SK-MEL-5 (cell line): Measurements from ENCODE around the gene TAS2R5. TPM values are rescaled to one million over a fixed set of nuclear protein-coding genes. Genes with fewer than 3 reads are reported as not detected.
A peak's percentile ranks its signal among the peaks of the same experiment; 100 is the strongest.
"Not testable (repeated sequence)": the region's sequence is repeated elsewhere in the genome, so short reads cannot be mapped to it uniquely, and the experiment has no call there.

Experiments
- DNase-seq: peaks from one replicate; pipeline ENCODE4 v3.0.0-alpha.2; 2016; ENCODE audit warnings: low read depth, low spot score
- in situ Hi-C: cut with HindIII; loops from 2 replicates; pipeline ENCODE4 v1.10.0; 2016; ENCODE audit warnings: low sequenced_read_pairs, high pct_unique_total_duplicates, low pct_unique_long_range_greater_than_20kb
- polyA plus RNA-seq, 2 experiments: library from polyadenylated mRNA; depleted of rRNA; stranded (reverse); fragments of >200 nt; gene quantifications; 2 replicates each; pipeline ENCODE4 v1.2.3, GENCODE V29; 2015
- total RNA-seq: library from RNA; depleted of rRNA; stranded (reverse); fragments of >200 nt; shearing (Covaris generic); gene quantifications from 2 replicates; pipeline ENCODE4 v1.2.3, GENCODE V29; 2014; rRNA removed

The TAS2R5 gene
- 0.26 and 0.51 TPM in 2 replicates for total RNA-seq
- 0.19 TPM in 1 of 2 replicates, not detected in the other for polyA plus RNA-seq (2015; cell fraction: cytosol; rRNA removed)
- polyA plus RNA-seq (2015; cell fraction: nucleus; rRNA removed), result 3.4 and 4.1 TPM in 2 replicates

GRCh38 chr7:141789917-141790316 lies at the start of gene TAS2R5:
TSS of gene TAS2R5 (plus strand) at chr7:141790217. CDS start at chr7:141790362, 145 bp downstream.
- in situ Hi-C loops, result no loop called here
- no peak for DNase-seq

- in situ Hi-C loops, result no loop called here
- no peak for DNase-seq
These were observed 47.8 kb upstream of the TAS2R5 start for GRCh38 chr7:141742229-141742628.

GRCh38 chr7:141744131-141744530 lies 45.9 kb upstream of the TAS2R5 start:
- DNase-seq, result no peak
- in situ Hi-C loops, result no loop called here

GRCh38 chr7:141748396-141748795 lies 41.6 kb upstream of the TAS2R5 start:
- DNase-seq, result no peak
- in situ Hi-C loops, result no loop called here

GRCh38 chr7:141751904-141752303 lies 38.1 kb upstream of the TAS2R5 start:
- DNase-seq, in situ Hi-C loops: not testable (repeated sequence)

GRCh38 chr7:141752634-141753033 lies 37.4 kb upstream of the TAS2R5 start:
- in situ Hi-C loops, result no loop called here
- peak; percentile 52 for DNase-seq

GRCh38 chr7:141754939-141755338 lies 35.1 kb upstream of the TAS2R5 start:
- peak; percentile 75 for DNase-seq
- in situ Hi-C loops, result no loop called here

GRCh38 chr7:141763797-141764196 lies 26.2 kb upstream of the TAS2R5 start, which contains the start of gene TAS2R3:
TSS of gene TAS2R3 (plus strand) at chr7:141764097. CDS start at chr7:141764159, 62 bp downstream.
- no peak for DNase-seq
- in situ Hi-C loops, result no loop called here

- in situ Hi-C loops, DNase-seq: not testable (repeated sequence)
These were observed 19.9 kb upstream of the TAS2R5 start for GRCh38 chr7:141770083-141770583.

- in situ Hi-C loops, result no loop called here
- no peak for DNase-seq
These were observed 13.6 kb upstream of the TAS2R5 start, which contains the start of gene TAS2R4 for GRCh38 chr7:141776374-141776773. TSS of gene TAS2R4 (plus strand) at chr7:141776674. CDS start at chr7:141778489, 1,815 bp downstream.

- in situ Hi-C loops, result no loop called here
- peak; percentile 82 for DNase-seq
These were observed 4.1 kb upstream of the TAS2R5 start for GRCh38 chr7:141785706-141786552.

- in situ Hi-C loops, result no loop called here
These were observed 1.7 kb upstream of the TAS2R5 start for GRCh38 chr7:141788296-141788695.

GRCh38 chr7:141792526-141792925 lies 2.5 kb downstream of the TAS2R5 start:
- DNase-seq, result peak; percentile 42
- in situ Hi-C loops, result no loop called here

More at GRCh38 chr7:141788296-141788695, 1.7 kb upstream of the TAS2R5 start:
- DNase-seq, result no peak

GRCh38 chr7:141820067-141820466 lies 30.1 kb downstream of the TAS2R5 start:
- in situ Hi-C loops, result no loop called here
- DNase-seq, result no peak

GRCh38 chr7:141822432-141822831 lies 32.4 kb downstream of the TAS2R5 start:
- DNase-seq, in situ Hi-C loops: not testable (repeated sequence)

GRCh38 chr7:141837683-141838082 lies 47.7 kb downstream of the TAS2R5 start:
- in situ Hi-C loops, result no loop called here
- no peak for DNase-seq

GRCh38 chr7:141838581-141838980 lies 48.6 kb downstream of the TAS2R5 start:
- in situ Hi-C loops, result no loop called here
- no peak for DNase-seq

GRCh38 chr7:141839256-141839655 lies 49.2 kb downstream of the TAS2R5 start:
- no peak for DNase-seq
- in situ Hi-C loops, result no loop called here

GRCh38 chr7:141840708-141841107 lies 50.7 kb downstream of the TAS2R5 start:
- in situ Hi-C loops, result no loop called here
- no peak for DNase-seq
